NT2/D1 (cell line): ENCODE measurements around the gene SVEP1.

Experiments
- YY1 ChIP-seq: IDR thresholded peaks from 2 replicates; pipeline ENCODE4 v1.6.1; 2011; ENCODE audit not compliant: insufficient read length, insufficient read depth
- ZNF274 ChIP-seq: IDR thresholded peaks from 2 replicates; pipeline ENCODE4 v1.6.1; 2011; ENCODE audit warnings: mild to moderate bottlenecking, low read depth, low read length

DNA sequence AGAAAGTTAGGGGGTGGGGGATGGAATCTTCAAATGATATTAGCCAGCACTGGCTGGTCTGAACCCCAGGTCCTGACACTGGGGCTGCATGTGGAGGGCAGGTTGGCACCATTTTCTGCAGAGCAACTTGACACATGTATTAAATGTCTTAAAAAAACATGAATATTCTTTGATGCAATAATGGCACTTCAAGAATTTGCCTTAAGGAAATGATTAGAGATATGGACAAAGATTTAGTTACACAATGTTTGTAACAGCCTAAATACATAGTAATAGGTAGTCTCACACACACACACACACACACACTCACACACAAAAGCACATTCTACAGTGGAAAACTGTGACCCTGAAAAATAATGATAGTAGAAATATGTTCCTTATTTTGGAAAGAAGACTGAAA, 3.6 kb downstream of the SVEP1 start:
- TF ChIP-seq YY1 (no peak), ZNF274 (no peak)
